ENCODE data around the gene FHL1.

Gene FHL1

GRCh38 chrX:136185401-136186022, 38.2 kb downstream of the FHL1 start:
- no peak for DNase-seq (ENCODE audit: low read depth, low spot score)

- DNase-seq (ENCODE audit: low read depth, low spot score) = no peak
Observed at GRCh38 chrX:136186023-136186413, 38.7 kb downstream of the FHL1 start.

- no peak for DNase-seq (ENCODE audit: low read depth, low spot score)
Observed at GRCh38 chrX:136189222-136189621, 41.9 kb downstream of the FHL1 start.

DNA sequence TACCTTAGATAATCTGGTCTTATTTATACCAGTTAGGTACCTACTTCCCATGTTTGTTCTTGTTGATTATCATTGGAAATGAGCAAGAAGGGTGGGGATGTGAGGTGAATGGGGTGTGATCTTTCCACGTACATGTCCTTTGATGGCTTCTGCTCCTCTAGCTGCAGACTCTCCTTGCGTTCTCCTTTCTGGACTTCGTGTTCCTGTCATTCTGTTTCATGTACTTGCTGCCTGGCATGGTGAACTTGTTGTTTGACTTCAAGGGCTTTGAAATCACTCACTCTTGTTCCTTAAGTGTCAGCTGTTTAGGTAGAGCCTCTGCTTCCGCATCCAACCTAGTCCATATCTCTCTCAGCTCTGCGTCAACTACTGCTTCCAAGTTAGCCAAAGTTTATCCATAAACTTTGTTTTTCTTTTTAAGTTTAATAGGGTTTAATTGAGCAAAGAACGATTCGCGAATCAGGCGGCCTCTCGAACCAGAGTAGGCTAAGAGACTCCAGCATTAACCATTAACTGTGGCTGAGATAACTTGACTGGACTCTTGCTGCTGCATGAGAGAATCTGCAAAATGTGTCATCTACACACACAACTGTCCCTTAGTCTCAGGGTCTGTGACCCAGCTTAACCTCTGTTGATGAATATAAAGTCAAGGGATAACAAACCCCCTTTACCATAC, 42.8 kb downstream of the FHL1 start:
- no peak for DNase-seq (ENCODE audit: low read depth, low spot score)

DNA sequence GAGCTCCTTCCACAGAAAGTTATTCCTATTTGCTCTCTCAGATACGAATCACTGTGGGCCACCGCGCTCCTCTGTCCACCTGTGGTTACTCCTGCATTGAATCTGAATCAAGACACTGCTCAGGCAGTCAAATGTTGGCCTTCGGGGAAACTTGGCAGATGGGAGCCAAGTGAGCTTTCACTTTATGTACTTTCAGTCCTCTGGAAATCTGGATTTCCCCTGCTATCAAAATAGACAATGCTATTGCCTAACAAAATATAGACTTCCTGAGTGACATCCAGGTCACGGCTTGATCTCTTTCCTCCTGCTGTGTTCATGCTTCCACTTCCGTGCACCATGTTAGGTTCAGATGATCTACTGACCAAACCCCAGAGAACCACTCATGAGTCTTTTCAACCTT, 43.8 kb downstream of the FHL1 start:
- DNase-seq (ENCODE audit: low read depth, low spot score) = no peak

DNA sequence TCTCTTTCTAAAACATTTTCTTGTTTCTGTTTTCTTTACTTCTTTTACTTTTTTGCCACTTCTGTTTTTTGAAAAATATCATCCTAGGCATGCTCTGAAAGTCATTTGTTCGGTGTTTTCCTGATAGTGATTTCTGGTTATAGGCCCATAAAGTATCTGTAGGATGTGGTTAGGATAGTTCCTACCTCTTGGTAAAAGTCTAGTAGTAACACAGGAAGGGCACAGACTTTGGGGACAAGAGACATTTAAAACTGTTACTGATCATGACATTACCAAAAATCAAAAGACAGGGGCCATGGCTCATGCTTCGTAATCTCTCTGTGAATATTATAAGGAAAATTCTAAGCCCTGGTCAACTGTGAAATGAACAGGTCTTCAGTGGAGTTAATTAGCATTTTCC, 44.8 kb downstream of the FHL1 start:
- DNase-seq (ENCODE audit: low read depth, low spot score) = no peak

- no peak for DNase-seq (ENCODE audit: low read depth, low spot score)
Observed at GRCh38 chrX:136192839-136193414, 45.6 kb downstream of the FHL1 start.

DNA sequence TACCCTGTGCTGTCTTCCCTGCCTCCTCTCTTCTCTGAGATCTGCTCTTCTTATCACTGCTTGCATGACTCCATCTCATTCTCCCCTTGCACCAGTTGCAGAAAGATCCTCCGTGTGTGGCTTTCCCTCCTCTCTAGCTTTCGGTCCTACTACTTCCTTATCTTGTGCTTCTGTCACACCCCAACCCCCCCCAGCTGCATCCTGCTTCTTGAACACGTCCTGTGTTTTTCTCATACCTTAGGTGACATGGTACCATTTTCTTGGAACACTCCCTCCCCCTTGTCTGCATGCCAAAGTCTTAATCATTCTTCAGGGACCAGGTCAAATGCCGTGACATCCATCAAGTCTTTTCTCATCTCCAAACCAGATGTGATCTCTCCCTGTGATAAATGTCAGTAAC, 46.4 kb downstream of the FHL1 start:
- no peak for DNase-seq (ENCODE audit: low read depth, low spot score)

GRCh38 chrX:136194536-136194935, 47.2 kb downstream of the FHL1 start:
- no peak for DNase-seq (ENCODE audit: low read depth, low spot score)

- no peak for DNase-seq (ENCODE audit: low read depth, low spot score)
Observed at GRCh38 chrX:136195247-136195646, 47.9 kb downstream of the FHL1 start.

DNA sequence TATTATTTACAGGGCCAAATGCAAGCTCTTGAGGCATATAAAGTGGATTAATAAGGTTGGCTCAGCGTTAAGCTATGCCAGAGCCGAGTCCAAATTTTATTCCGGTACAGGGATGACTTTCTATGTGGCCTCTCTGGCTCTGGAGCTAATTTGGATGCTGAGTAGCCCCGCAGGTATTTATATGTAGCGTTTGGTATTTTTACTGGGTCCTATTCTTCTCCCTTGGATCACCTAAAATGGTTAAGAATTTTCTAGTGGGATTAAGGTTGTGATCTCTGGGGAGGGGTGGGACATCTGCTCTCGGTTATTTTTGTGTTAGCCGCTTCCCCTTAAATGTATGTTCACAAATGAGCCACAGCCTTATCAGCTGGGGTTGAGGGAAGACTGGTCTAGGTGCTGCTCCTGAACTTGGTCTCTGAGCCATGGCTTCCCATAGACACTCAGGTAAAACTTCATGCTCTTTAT, 49.4 kb downstream of the FHL1 start:
- DNase-seq (ENCODE audit: low read depth, low spot score) = no peak

DNA sequence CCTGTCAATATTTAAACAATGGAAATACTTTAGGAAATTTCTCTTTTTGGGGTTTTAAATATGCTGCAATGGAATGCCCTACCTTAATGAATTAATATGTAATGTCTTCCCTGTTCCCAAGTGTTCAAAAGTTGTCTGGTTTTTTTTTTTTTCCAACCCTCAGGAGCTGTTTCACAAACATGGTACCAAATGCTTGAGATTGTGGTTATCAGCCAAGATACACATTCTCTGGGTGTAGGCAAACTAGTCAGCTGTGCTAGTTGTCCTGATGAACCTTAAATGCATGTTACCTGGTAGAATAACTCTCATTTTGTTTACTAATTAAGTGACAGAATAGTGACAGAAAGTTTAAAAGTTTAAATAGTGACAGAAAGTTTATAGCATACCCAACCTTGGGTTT, 50.7 kb downstream of the FHL1 start:
- DNase-seq (ENCODE audit: low read depth, low spot score) = no peak

DNA sequence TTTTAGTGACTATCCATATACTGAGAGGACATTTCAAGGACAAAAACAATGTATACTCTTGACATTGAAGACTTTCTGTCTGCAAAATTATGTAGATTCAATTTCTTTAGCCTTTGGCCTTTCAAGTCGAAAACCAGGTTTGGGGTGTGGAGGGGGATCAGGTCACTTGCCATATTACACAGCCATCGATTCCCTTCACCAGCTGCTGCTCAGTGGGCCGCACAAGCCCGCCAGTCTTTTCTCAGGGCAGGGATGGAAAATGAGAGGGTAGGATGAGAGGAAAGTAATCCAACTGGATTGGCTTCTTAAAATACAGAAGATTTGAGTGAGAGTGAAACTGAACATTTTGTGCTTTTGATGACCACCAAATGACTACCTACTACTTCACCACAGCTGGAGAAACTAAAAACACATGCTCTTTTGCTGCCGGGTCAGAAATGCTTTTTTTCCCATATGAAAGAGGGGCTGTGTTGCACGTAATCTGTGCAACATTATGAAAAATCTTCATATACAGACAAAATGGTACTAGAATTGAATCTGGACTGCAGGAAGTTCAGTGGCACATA, 51.4 kb downstream of the FHL1 start:
- no peak for DNase-seq (ENCODE audit: low read depth, low spot score)

DNA sequence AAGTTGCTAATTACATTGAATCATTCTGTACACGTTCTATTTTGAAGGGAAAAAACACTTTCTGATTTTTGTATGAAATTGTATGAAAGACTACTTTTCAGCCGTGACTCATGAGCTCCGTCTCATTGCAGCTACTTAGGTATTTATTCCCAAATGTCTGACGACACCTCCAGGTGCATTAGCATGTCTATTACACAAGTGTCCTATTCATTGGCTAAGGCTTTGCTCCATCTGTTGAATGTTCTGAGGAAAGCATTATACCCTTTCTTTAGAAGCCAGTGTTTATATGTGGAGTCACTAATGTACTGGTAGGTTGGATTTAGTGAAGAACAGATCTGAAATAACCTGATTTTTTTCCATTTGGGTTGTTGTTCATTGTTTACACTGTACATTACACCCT, 52.0 kb downstream of the FHL1 start:
- no peak for DNase-seq (ENCODE audit: low read depth, low spot score)

- DNase-seq (ENCODE audit: low read depth, low spot score) = no peak
Observed at GRCh38 chrX:136200466-136200865, 53.1 kb downstream of the FHL1 start.

DNA sequence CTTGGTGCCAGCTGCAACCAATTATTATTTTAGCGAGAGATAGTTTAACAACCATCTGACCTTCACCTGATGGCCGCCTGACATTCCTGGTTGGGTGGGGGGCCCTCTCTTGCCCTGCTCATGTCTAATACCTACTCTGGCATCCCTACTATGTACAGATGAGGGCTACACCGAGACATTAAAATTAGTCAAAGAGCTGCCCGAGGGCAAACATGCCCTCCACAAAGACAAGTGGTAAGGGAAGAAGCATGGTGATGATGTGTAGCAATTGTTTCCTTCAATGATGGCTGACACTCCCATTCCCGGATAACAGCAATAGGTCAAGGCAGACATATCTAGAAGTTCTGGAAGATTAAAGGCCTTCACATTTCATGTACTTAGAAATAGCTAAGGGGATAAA, 54.3 kb downstream of the FHL1 start:
- DNase-seq (ENCODE audit: low read depth, low spot score) = no peak

- DNase-seq (ENCODE audit: low read depth, low spot score) = no peak
Observed at GRCh38 chrX:136202889-136203288, 55.6 kb downstream of the FHL1 start.

- no peak for DNase-seq (ENCODE audit: low read depth, low spot score)
Observed at GRCh38 chrX:136203438-136203837, 56.1 kb downstream of the FHL1 start.

DNA sequence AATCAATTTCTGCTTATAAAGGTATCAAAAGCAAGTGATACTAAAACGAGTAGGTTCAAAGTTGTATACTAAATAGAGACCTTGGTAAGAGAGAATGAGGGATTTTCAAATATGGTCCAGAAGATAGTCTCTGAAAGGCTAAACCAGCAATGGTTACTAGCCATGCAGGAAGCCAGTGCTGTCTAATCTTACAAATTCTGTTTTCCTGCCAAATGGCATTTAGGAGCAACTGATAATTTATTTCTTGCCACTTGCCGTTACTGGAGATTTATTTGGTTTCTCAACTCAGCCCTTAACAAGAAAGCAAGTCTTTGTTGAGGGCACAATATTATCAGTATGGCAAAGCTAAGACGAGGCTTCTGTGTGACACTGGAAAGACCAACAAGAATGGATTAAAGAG, 56.6 kb downstream of the FHL1 start:
- DNase-seq (ENCODE audit: low read depth, low spot score) = no peak

GRCh38 chrX:136204571-136204970, 57.2 kb downstream of the FHL1 start:
- DNase-seq (ENCODE audit: low read depth, low spot score) = no peak

GRCh38 chrX:136205882-136206380, 58.6 kb downstream of the FHL1 start:
- no peak for DNase-seq (ENCODE audit: low read depth, low spot score)

- DNase-seq (ENCODE audit: low read depth, low spot score) = no peak
Observed at GRCh38 chrX:136206916-136207315, 59.6 kb downstream of the FHL1 start.

- DNase-seq (ENCODE audit: low read depth, low spot score) = no peak
Observed at GRCh38 chrX:136207546-136207945, 60.2 kb downstream of the FHL1 start.
